Fibroblast of lung (primary cell): ENCODE data around the gene CDC25C. TPM values are rescaled to one million over a fixed set of nuclear protein-coding genes. Genes with fewer than 3 reads are reported as not detected.

ENCODE experiments used
- DNase-seq, 2 donors: peaks; one replicate each; pipeline versions ENCODE4 v3.0.0 to v3.0.0-alpha.2; 2010; ENCODE audit warnings: low read depth in 2 of 2
- H2AFZ ChIP-seq: 2 replicates; pipeline ENCODE4 v1.5.1; 2012; ENCODE audit warnings: low read length, control low read depth, inconsistent platforms
- H3K27ac ChIP-seq: 2 replicates; pipeline ENCODE4 v1.5.1; 2011; ENCODE audit warnings: low read length, control low read depth; ENCODE audit not compliant: insufficient read depth
- H3K27me3 ChIP-seq: 2 replicates; pipeline ENCODE4 v1.5.1; 2011; ENCODE audit warnings: mild to moderate bottlenecking, low read length; ENCODE audit not compliant: control insufficient read depth, insufficient read depth
- H3K36me3 ChIP-seq: 2 replicates; pipeline ENCODE4 v1.5.1; 2011; ENCODE audit warnings: low read length; ENCODE audit not compliant: control insufficient read depth, insufficient read depth
- H3K4me1 ChIP-seq: 2 replicates; pipeline ENCODE4 v1.5.1; 2011; ENCODE audit warnings: low read length; ENCODE audit not compliant: control insufficient read depth, insufficient read depth; ENCODE audit errors: extremely low read depth
- H3K4me2 ChIP-seq: 2 replicates; pipeline ENCODE4 v1.5.1; 2011; ENCODE audit warnings: low read length, control low read depth; ENCODE audit not compliant: insufficient read depth; ENCODE audit errors: extremely low read depth
- H3K4me3 ChIP-seq, 4 experiments: fragments of 200-600 bp in 1 of 4; sonication (generic) in 1 of 4; replicated peaks in 1 of 4; 2 replicates each; pipeline ENCODE4 v1.5.1; 2011 to 2016; ENCODE audit warnings: low read length in 4 of 4, low read depth in 3 of 4, mild to moderate bottlenecking in 3 of 4, control low read depth in 2 of 4, inconsistent platforms in 1 of 4, mixed read lengths in 1 of 4; ENCODE audit not compliant: insufficient read depth in 1 of 4; ENCODE audit errors: control extremely low read depth in 1 of 4
- H3K79me2 ChIP-seq: 2 replicates; pipeline ENCODE4 v1.5.1; 2012; ENCODE audit warnings: mild to moderate bottlenecking, low read length, inconsistent platforms; ENCODE audit not compliant: control insufficient read depth, insufficient read depth
- H3K9ac ChIP-seq: 2 replicates; pipeline ENCODE4 v1.5.1; 2011; ENCODE audit warnings: mild to moderate bottlenecking, low read length, control low read depth; ENCODE audit not compliant: insufficient read depth
- H3K9me3 ChIP-seq: 2 replicates; pipeline ENCODE4 v1.5.1; 2012; ENCODE audit warnings: low read depth, low read length; ENCODE audit not compliant: control insufficient read depth, insufficient read depth
- H4K20me1 ChIP-seq: 2 replicates; pipeline ENCODE4 v1.5.1; 2011; ENCODE audit warnings: low read length; ENCODE audit not compliant: control insufficient read depth, insufficient read depth; ENCODE audit errors: extremely low read depth
- EZH2 ChIP-seq: IDR thresholded peaks from 2 replicates; pipeline ENCODE4 v1.5.1; 2012; ENCODE audit warnings: low read length, control low read depth, mild to moderate bottlenecking; ENCODE audit errors: missing control alignments
- polyA plus RNA-seq, 2 donors: library from polyadenylated mRNA; depleted of rRNA in 1 of 2; stranded (reverse) in 1 of 2; unstranded in 1 of 2; fragments of >200 nt; gene quantifications; 2 replicates each; pipeline ENCODE4 v1.2.1, GENCODE V29; 2011 to 2012; ENCODE audit warnings: missing spikeins in 1 of 2
- total RNA-seq: library from RNA; depleted of rRNA; stranded (reverse); fragments of >200 nt; gene quantifications from 2 replicates; pipeline ENCODE4 v1.2.1, GENCODE V29; 2014
- TF ChIP-seq, protein P1 (sequence below), 2 donors: IDR thresholded peaks in 1 of 2; conservative IDR thresholded peaks in 1 of 2; 1 replicate in 1 of 2; 2 replicates in 1 of 2; pipeline ENCODE4 v1.5.1; 2011 to 2012; ENCODE audit warnings: low read length in 2 of 2, control low read depth in 1 of 2, inconsistent platforms in 1 of 2, low read depth in 1 of 2, mild to moderate bottlenecking in 1 of 2

The CDC25C gene
- total and polyA plus RNA-seq, 2 donors (not counting 1 experiment from before 2014, with no cell fraction given): 2.4 to 3.0 TPM

GRCh38 chr5:138276402-138277054, 55.1 kb downstream of the CDC25C start:
- H3K4me2 ChIP-seq: no peak overlapping the region
- no peaks in the 10 kb centered on the region for H3K36me3 ChIP-seq
- no peaks in the 10 kb centered on the region for H4K20me1 ChIP-seq
- no peak overlapping the region for H3K9ac ChIP-seq
- no peaks in the 10 kb centered on the region for H3K4me1 ChIP-seq
- no peaks in the 10 kb centered on the region for H3K79me2 ChIP-seq
- H2AFZ ChIP-seq: no peak overlapping the region
- H3K27me3 ChIP-seq: peaks cover 7% of the 10 kb centered on the region
- no peak for DNase-seq
- TF ChIP-seq, protein P1, sequence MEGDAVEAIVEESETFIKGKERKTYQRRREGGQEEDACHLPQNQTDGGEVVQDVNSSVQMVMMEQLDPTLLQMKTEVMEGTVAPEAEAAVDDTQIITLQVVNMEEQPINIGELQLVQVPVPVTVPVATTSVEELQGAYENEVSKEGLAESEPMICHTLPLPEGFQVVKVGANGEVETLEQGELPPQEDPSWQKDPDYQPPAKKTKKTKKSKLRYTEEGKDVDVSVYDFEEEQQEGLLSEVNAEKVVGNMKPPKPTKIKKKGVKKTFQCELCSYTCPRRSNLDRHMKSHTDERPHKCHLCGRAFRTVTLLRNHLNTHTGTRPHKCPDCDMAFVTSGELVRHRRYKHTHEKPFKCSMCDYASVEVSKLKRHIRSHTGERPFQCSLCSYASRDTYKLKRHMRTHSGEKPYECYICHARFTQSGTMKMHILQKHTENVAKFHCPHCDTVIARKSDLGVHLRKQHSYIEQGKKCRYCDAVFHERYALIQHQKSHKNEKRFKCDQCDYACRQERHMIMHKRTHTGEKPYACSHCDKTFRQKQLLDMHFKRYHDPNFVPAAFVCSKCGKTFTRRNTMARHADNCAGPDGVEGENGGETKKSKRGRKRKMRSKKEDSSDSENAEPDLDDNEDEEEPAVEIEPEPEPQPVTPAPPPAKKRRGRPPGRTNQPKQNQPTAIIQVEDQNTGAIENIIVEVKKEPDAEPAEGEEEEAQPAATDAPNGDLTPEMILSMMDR (conservative IDR thresholded peaks at IDR 0.05 in 1 of 2, IDR thresholded peaks at IDR 0.05 in 1 of 2; ENCODE audit: low read depth in 1 of 2, low read length in 2 of 2): no peak
- no peak for TF ChIP-seq EZH2
- H3K9me3 ChIP-seq: no peaks in the 10 kb centered on the region
- no peak overlapping the region for H3K4me3 ChIP-seq
- no peak overlapping the region for H3K27ac ChIP-seq

GRCh38 chr5:138275895-138276294, 55.7 kb downstream of the CDC25C start:
- no peak overlapping the region for H2AFZ ChIP-seq
- DNase-seq: no peak
- no peaks in the 10 kb centered on the region for H3K79me2 ChIP-seq
- no peaks in the 10 kb centered on the region for H3K9me3 ChIP-seq
- no peak overlapping the region for H3K9ac ChIP-seq
- no peak overlapping the region for H3K4me3 ChIP-seq
- no peaks in the 10 kb centered on the region for H3K4me1 ChIP-seq
- TF ChIP-seq EZH2: no peak
- TF ChIP-seq, protein P1 (conservative IDR thresholded peaks at IDR 0.05 in 1 of 2, IDR thresholded peaks at IDR 0.05 in 1 of 2; ENCODE audit: low read depth in 1 of 2, low read length in 2 of 2): no peak
- H3K27ac ChIP-seq: no peak overlapping the region
- peaks cover 7% of the 10 kb centered on the region for H3K27me3 ChIP-seq
- H3K36me3 ChIP-seq: no peaks in the 10 kb centered on the region
- no peaks in the 10 kb centered on the region for H4K20me1 ChIP-seq
- H3K4me2 ChIP-seq: no peak overlapping the region

DNA sequence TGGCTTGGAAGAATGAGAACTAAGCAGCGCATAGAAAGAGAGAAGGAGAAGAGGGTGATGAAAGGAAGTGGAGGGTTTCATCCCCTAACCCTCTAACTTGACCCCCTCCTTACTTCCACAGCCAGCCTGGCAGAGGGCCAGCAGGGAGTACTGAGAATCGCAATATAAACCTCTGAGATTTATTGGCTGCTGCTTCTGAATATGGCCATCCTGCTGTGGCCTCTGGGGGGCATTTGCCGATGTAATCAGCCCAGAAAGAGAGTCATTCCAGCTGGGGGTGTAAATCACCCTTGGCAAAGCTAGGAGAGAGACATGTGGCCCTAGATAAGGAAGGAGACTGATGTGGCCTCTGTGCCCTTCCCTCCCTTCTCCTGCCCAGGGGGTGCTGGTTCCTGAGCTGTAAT, 56.2 kb downstream of the CDC25C start:
- Histone ChIP-seq H2AFZ (no peak overlapping the region), H3K79me2 (no peaks in the 10 kb centered on the region), H3K9ac (no peak overlapping the region), H3K36me3 (no peaks in the 10 kb centered on the region), H3K4me2 (no peak overlapping the region), H4K20me1 (no peaks in the 10 kb centered on the region), H3K27ac (no peak overlapping the region), H3K4me1 (no peaks in the 10 kb centered on the region), H3K27me3 (peaks cover 7% of the 10 kb centered on the region), H3K4me3 (no peak overlapping the region), H3K9me3 (no peaks in the 10 kb centered on the region)
- no peak for DNase-seq
- TF ChIP-seq, protein P1 (conservative IDR thresholded peaks at IDR 0.05 in 1 of 2, IDR thresholded peaks at IDR 0.05 in 1 of 2; ENCODE audit: low read depth in 1 of 2, low read length in 2 of 2): no peak
- no peak for TF ChIP-seq EZH2
